ENCODE data around the gene FGF19.

FGF19 gene

GRCh38 chr11:69667619-69668604 is 35.9 kb downstream of the FGF19 start:
- no peak for DNase-seq

- DNase-seq: no peak
Observed at GRCh38 chr11:69666752-69667536, 36.9 kb downstream of the FGF19 start.

GRCh38 chr11:69666261-69666660 is 37.6 kb downstream of the FGF19 start:
- no peak for DNase-seq

GRCh38 chr11:69665669-69666068 is 38.2 kb downstream of the FGF19 start:
- no peak for DNase-seq

GRCh38 chr11:69664901-69665300 is 38.9 kb downstream of the FGF19 start:
- no peak for DNase-seq

GRCh38 chr11:69664103-69664775 is 39.6 kb downstream of the FGF19 start:
- no peak for DNase-seq

GRCh38 chr11:69663326-69663725 is 40.5 kb downstream of the FGF19 start:
- DNase-seq: no peak

- no peak for DNase-seq
Observed at GRCh38 chr11:69662806-69663205, 41.0 kb downstream of the FGF19 start.

- DNase-seq: no peak
Observed at GRCh38 chr11:69662021-69662698, 41.7 kb downstream of the FGF19 start.

- DNase-seq: no peak
Observed at GRCh38 chr11:69661413-69661715, 42.5 kb downstream of the FGF19 start.

GRCh38 chr11:69660001-69660500 is 43.8 kb downstream of the FGF19 start:
- DNase-seq: no peak

- no peak for DNase-seq
Observed at GRCh38 chr11:69659591-69659990, 44.2 kb downstream of the FGF19 start.

- no peak for DNase-seq
Observed at GRCh38 chr11:69658626-69659450, 45.0 kb downstream of the FGF19 start.

GRCh38 chr11:69657911-69658625 is 45.8 kb downstream of the FGF19 start:
- DNase-seq: no peak

- no peak for DNase-seq
Observed at GRCh38 chr11:69657456-69657910, 46.3 kb downstream of the FGF19 start.

GRCh38 chr11:69656536-69657455 is 47.0 kb downstream of the FGF19 start:
- DNase-seq: no peak

- no peak for DNase-seq
Observed at GRCh38 chr11:69655479-69656428, 48.1 kb downstream of the FGF19 start.

- no peak for DNase-seq
Observed at GRCh38 chr11:69654660-69655478, 49.0 kb downstream of the FGF19 start.

All from activated CD8-positive, alpha-beta memory T cell treated with anti-CD3 and anti-CD28 coated beads for 24 hours (primary cell).